DND-41 (cell line): ENCODE data around the gene ME2.

ENCODE experiments used
- ATAC-seq: fragments of 200-7000 bp; cut with Tn5 transposase; 3 replicates; pipeline ENCODE4 v1.9.1; 2021; ENCODE audit warnings: low read depth; ENCODE audit not compliant: insufficient read depth
- DNase-seq: peaks from one replicate; pipeline ENCODE4 v3.0.0-alpha.2; 2020
- H2AFZ ChIP-seq: 2 replicates; pipeline ENCODE4 v1.6.0; 2012; ENCODE audit warnings: low read depth, low read length
- H3K27ac ChIP-seq: 2 replicates; pipeline ENCODE4 v1.5.1; 2012; ENCODE audit warnings: low read length, inconsistent platforms
- H3K27me3 ChIP-seq: fragments of 200-600 bp; sonication (generic); 2 replicates; pipeline ENCODE4 v1.6.0; 2012; ENCODE audit warnings: low read length, mild to moderate bottlenecking, inconsistent platforms; ENCODE audit not compliant: insufficient read depth, poor library complexity
- H3K36me3 ChIP-seq: 2 replicates; pipeline ENCODE4 v1.5.1; 2012; ENCODE audit warnings: low read length, inconsistent platforms; ENCODE audit not compliant: insufficient read depth
- H3K4me1 ChIP-seq: 2 replicates; pipeline ENCODE4 v1.5.1; 2012; ENCODE audit warnings: mild to moderate bottlenecking, low read length; ENCODE audit not compliant: insufficient read depth
- H3K4me2 ChIP-seq: 2 replicates; pipeline ENCODE4 v1.6.0; 2012; ENCODE audit warnings: mild to moderate bottlenecking, moderate library complexity, low read length, inconsistent platforms; ENCODE audit not compliant: insufficient read depth
- H3K4me3 ChIP-seq, 2 experiments: fragments of 200-600 bp in 1 of 2; shearing (Covaris generic) in 1 of 2; 2 replicates each; pipeline ENCODE4 v1.5.1; 2012 to 2016; ENCODE audit warnings: inconsistent platforms in 2 of 2, low read length in 2 of 2, mild to moderate bottlenecking in 2 of 2, low read depth in 1 of 2, moderate library complexity in 1 of 2
- H3K79me2 ChIP-seq: 2 replicates; pipeline ENCODE4 v1.6.0; 2012; ENCODE audit warnings: low read length, inconsistent platforms; ENCODE audit not compliant: insufficient read depth
- H3K9ac ChIP-seq: 2 replicates; pipeline ENCODE4 v1.6.0; 2012; ENCODE audit warnings: low read depth, mild to moderate bottlenecking, inconsistent platforms, low read length, moderate library complexity
- H3K9me3 ChIP-seq: 2 replicates; pipeline ENCODE4 v1.5.1; 2012; ENCODE audit warnings: low read length, moderate library complexity, mild to moderate bottlenecking, inconsistent platforms; ENCODE audit not compliant: insufficient read depth, severe bottlenecking
- H4K20me1 ChIP-seq: 2 replicates; pipeline ENCODE4 v1.6.0; 2012; ENCODE audit warnings: low read length; ENCODE audit not compliant: insufficient read depth
- EZH2 ChIP-seq: IDR thresholded peaks from 3 replicates; pipeline ENCODE4 v1.6.1; 2012; ENCODE audit warnings: borderline replicate concordance, low read depth, mild to moderate bottlenecking, moderate library complexity, low read length, inconsistent platforms; ENCODE audit not compliant: severe bottlenecking
- TF ChIP-seq, protein P1 (sequence below): IDR thresholded peaks from 2 replicates; pipeline ENCODE4 v1.5.1; 2012; ENCODE audit warnings: borderline replicate concordance, low read length, moderate library complexity, mild to moderate bottlenecking; ENCODE audit not compliant: poor library complexity, severe bottlenecking; ENCODE audit errors: extremely low read depth

The ME2 gene

DNA sequence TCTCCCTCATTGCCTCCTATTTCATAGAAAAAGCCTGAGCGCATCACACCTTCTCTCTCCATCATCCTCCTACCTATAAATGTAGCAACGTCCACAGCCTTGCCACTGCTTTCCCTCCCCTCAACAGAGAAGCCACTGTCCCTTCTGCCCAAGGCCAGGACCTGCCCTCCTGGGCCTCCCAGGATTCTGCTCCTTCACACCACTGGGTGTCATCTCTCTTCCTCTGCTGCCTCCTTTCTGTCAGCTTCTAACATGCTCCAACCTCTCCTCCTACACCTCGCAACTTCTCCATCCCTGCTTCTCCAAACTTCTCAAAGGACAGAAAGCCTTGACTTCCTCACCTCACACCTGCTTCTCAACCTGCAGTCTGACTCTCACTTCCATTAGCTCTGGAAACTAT, 21.2 kb upstream of the ME2 start:
- Histone ChIP-seq H3K36me3 (no peaks in the 10 kb centered on the region), H3K4me1 (no peaks in the 10 kb centered on the region), H3K9me3 (no peaks in the 10 kb centered on the region), H3K4me3 (no peak overlapping the region), H2AFZ (no peak overlapping the region), H3K27ac (no peak overlapping the region), H4K20me1 (no peaks in the 10 kb centered on the region), H3K9ac (no peak overlapping the region), H3K27me3 (peaks cover 5% of the 10 kb centered on the region), H3K79me2 (no peaks in the 10 kb centered on the region), H3K4me2 (no peak overlapping the region)
- TF ChIP-seq, protein P1, sequence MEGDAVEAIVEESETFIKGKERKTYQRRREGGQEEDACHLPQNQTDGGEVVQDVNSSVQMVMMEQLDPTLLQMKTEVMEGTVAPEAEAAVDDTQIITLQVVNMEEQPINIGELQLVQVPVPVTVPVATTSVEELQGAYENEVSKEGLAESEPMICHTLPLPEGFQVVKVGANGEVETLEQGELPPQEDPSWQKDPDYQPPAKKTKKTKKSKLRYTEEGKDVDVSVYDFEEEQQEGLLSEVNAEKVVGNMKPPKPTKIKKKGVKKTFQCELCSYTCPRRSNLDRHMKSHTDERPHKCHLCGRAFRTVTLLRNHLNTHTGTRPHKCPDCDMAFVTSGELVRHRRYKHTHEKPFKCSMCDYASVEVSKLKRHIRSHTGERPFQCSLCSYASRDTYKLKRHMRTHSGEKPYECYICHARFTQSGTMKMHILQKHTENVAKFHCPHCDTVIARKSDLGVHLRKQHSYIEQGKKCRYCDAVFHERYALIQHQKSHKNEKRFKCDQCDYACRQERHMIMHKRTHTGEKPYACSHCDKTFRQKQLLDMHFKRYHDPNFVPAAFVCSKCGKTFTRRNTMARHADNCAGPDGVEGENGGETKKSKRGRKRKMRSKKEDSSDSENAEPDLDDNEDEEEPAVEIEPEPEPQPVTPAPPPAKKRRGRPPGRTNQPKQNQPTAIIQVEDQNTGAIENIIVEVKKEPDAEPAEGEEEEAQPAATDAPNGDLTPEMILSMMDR: no peak
- no peak for TF ChIP-seq EZH2
- ATAC-seq (no peak), DNase-seq (no peak)

DNA sequence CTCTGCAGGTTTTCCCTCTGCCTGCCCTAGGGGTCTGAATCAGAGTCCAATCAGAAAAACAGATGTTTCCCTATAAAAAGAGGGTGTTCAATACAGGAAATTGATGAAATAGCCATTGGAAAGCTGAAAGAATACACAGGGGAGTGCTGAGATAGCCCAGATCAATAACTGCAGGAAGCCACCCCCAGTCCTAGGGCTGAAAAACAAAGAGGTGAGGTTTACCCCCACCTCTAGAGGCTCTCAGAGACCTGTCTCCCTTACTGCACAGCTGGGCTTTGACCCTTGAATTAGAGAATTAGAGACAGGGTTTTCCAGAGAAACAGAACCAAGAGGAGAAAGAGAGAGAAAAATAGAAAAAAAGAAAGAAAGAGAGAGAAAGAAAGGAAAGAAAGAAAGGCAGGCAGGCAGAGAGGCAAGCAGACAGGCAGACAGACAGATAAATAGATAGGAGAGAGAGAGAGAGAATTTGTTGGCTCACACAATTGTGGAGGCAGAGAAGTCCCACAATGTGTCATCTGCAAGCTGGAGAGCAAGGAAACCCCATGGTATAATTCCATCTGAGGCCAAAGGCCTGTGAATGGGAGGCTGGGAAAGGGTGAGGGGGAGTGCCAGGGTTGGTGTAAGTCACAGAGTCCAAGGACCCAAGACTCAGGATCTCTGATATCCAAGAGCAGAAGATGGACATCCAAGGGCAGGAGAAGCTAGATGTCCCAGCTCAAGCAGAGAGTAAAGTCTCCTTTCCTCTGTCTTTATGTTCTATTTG, 18.9 kb upstream of the ME2 start:
- H3K79me2 ChIP-seq: no peaks in the 10 kb centered on the region
- H3K36me3 ChIP-seq: no peaks in the 10 kb centered on the region
- H3K27ac ChIP-seq: no peak overlapping the region
- ATAC-seq (no peak), DNase-seq (no peak)
- no peak overlapping the region for H3K9ac ChIP-seq
- H2AFZ ChIP-seq: no peak overlapping the region
- H3K4me2 ChIP-seq: no peak overlapping the region
- no peaks in the 10 kb centered on the region for H4K20me1 ChIP-seq
- H3K4me1 ChIP-seq: no peaks in the 10 kb centered on the region
- peaks cover 5% of the 10 kb centered on the region for H3K27me3 ChIP-seq
- H3K9me3 ChIP-seq: no peaks in the 10 kb centered on the region
- no peak overlapping the region for H3K4me3 ChIP-seq
- TF ChIP-seq, protein P1: no peak
- no peak for TF ChIP-seq EZH2

DNA sequence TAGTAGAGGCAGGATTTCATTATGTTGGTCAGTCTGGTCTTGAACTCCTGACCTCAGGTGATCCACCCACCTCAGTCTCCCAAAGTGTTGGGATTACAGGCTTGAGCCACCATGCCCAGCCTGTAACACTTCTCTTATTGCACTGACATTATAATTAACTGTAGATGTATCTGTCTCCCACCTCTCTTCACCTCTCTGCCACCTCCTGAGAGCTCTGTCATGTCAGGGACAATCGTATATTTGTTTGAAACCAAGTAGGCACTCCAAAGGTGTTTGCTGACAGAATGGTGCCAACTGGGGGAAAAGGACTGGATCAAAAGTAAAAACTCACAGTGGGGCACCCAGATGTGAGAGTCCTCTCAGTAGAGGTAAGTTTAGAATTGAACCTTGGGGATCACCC, 17.3 kb upstream of the ME2 start:
- DNase-seq: no peak
- Histone ChIP-seq H3K9me3 (no peaks in the 10 kb centered on the region), H3K36me3 (no peaks in the 10 kb centered on the region), H3K9ac (no peak overlapping the region), H3K27ac (no peak overlapping the region), H3K4me1 (no peaks in the 10 kb centered on the region), H3K27me3 (peaks cover 5% of the 10 kb centered on the region), H3K79me2 (no peaks in the 10 kb centered on the region), H2AFZ (no peak overlapping the region), H3K4me2 (no peak overlapping the region), H3K4me3 (no peak overlapping the region), H4K20me1 (no peaks in the 10 kb centered on the region)
- ATAC-seq: no peak
- TF ChIP-seq, protein P1: no peak
- no peak for TF ChIP-seq EZH2

DNA sequence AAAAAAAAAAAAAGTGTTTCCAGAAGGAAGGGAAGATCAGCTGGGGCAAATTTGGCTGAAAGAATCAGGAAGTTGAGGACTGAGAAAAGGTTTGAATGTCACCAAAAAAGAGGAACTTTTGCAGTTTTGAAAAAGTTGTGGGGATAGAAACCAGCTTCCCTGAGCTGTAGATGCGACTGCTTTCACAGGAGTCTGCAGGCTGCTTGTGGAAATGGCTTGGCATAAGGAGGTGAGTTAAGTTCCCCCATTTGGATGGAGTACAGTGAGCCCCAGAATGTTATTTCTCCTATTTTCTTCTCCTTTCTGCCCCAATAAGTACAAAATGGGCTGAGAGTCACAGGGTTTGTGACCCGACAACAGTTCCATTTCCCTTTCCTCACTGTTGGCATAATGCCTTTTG, 16.5 kb upstream of the ME2 start:
- ATAC-seq: no peak

More for the DNA sequence above, 16.5 kb upstream of the ME2 start:
- TF ChIP-seq EZH2: no peak
- TF ChIP-seq, protein P1: no peak
- no peaks in the 10 kb centered on the region for H3K4me1 ChIP-seq
- H3K79me2 ChIP-seq: no peaks in the 10 kb centered on the region
- no peak overlapping the region for H2AFZ ChIP-seq
- H3K36me3 ChIP-seq: no peaks in the 10 kb centered on the region
- H4K20me1 ChIP-seq: no peaks in the 10 kb centered on the region
- H3K4me3 ChIP-seq: no peak overlapping the region
- H3K27ac ChIP-seq: no peak overlapping the region
- no peaks in the 10 kb centered on the region for H3K9me3 ChIP-seq
- H3K4me2 ChIP-seq: no peak overlapping the region
- peaks cover 5% of the 10 kb centered on the region for H3K27me3 ChIP-seq
- no peak overlapping the region for H3K9ac ChIP-seq
- no peak for DNase-seq
